Ishikawa (cell line): ENCODE results near the gene KRT85.

Source experiments
- EP300 ChIP-seq: IDR thresholded peaks from 2 replicates; pipeline ENCODE4 v1.6.1; 2012; ENCODE audit warnings: borderline replicate concordance
- REST ChIP-seq: IDR thresholded peaks from 2 replicates; pipeline ENCODE4 v1.6.1; 2012; ENCODE audit warnings: low read depth, mild to moderate bottlenecking

GRCh38 chr12:52350786-52351185 lies 16.5 kb downstream of the KRT85 start:
- TF ChIP-seq EP300 = no peak
- TF ChIP-seq REST = no peak
